DMS79 (cell line): ENCODE results near the gene SMAD7.

Experiments used
- DNase-seq: peaks from one replicate; lab custom pipeline; 2025; lab: John Stamatoyannopoulos, UW

SMAD7 gene

GRCh38 chr18:48959921-48960920 lies 9.5 kb upstream of the SMAD7 start:
- DNase-seq: no peak

GRCh38 chr18:48959551-48959920 lies 8.8 kb upstream of the SMAD7 start:
- DNase-seq: no peak

GRCh38 chr18:48958951-48959350 lies 8.2 kb upstream of the SMAD7 start:
- no peak for DNase-seq

GRCh38 chr18:48957616-48958015 lies 6.9 kb upstream of the SMAD7 start:
- no peak for DNase-seq

GRCh38 chr18:48957136-48957535 lies 6.4 kb upstream of the SMAD7 start:
- no peak for DNase-seq

GRCh38 chr18:48956356-48956755 lies 5.6 kb upstream of the SMAD7 start:
- DNase-seq: no peak

GRCh38 chr18:48955830-48956261 lies 5.1 kb upstream of the SMAD7 start:
- no peak for DNase-seq

- no peak for DNase-seq
Measured at GRCh38 chr18:48954886-48955819, 4.4 kb upstream of the SMAD7 start.

- DNase-seq: no peak
Measured at GRCh38 chr18:48953104-48953706, 2.4 kb upstream of the SMAD7 start.

- DNase-seq: peak; percentile 62
Measured at GRCh38 chr18:48952287-48953103, 1.7 kb upstream of the SMAD7 start.

- DNase-seq: peak; percentile 73
Measured at GRCh38 chr18:48951448-48952286, 902 bp upstream of the SMAD7 start.

GRCh38 chr18:48949606-48950535 lies 894 bp downstream of the SMAD7 start:
- DNase-seq: no peak

GRCh38 chr18:48949050-48949605 lies 1.6 kb downstream of the SMAD7 start:
- no peak for DNase-seq

- no peak for DNase-seq
Measured at GRCh38 chr18:48948112-48949049, 2.4 kb downstream of the SMAD7 start.

GRCh38 chr18:48947560-48947959 lies 3.2 kb downstream of the SMAD7 start:
- DNase-seq: no peak

GRCh38 chr18:48947092-48947491 lies 3.7 kb downstream of the SMAD7 start:
- no peak for DNase-seq

GRCh38 chr18:48946329-48946835 lies 4.4 kb downstream of the SMAD7 start:
- peak; percentile 27 for DNase-seq

GRCh38 chr18:48945953-48946217 lies 4.9 kb downstream of the SMAD7 start:
- DNase-seq: no peak
